ENCODE data around the gene IRF2.

IRF2 gene

DNA sequence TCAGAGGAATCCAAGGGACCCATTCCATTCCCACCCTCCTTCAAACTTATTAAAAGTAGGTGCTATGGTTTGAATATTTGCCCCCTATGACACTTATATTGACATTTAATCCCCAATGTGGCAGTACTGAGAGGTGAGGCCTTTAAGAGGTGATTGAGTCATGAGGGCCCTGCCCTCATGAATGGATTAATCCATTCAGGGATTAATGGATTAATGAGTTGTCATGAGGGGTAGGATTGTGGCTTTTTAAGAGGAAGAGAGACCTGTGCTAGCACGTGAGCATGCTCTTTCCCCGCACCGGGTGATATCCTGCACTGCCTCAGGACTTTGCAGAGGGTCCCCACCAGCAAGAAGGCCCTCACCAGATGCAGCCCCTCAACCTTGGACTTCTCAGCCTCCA is 50.1 kb downstream of the IRF2 start:
- peaks cover 58% of the 10 kb centered on the region for H3K4me1 Mint-ChIP-seq
- no peaks in the 10 kb centered on the region for H3K27me3 Mint-ChIP-seq
- no peak overlapping the region for H3K4me3 Mint-ChIP-seq
- H3K27ac Mint-ChIP-seq = no peak overlapping the region
- H3K9me3 Mint-ChIP-seq = peaks cover 6% of the 10 kb centered on the region
- DNase-seq = no peak
- peaks cover 84% of the 10 kb centered on the region for H3K36me3 Mint-ChIP-seq
- CTCF ChIA-PET = no interaction called here

DNA sequence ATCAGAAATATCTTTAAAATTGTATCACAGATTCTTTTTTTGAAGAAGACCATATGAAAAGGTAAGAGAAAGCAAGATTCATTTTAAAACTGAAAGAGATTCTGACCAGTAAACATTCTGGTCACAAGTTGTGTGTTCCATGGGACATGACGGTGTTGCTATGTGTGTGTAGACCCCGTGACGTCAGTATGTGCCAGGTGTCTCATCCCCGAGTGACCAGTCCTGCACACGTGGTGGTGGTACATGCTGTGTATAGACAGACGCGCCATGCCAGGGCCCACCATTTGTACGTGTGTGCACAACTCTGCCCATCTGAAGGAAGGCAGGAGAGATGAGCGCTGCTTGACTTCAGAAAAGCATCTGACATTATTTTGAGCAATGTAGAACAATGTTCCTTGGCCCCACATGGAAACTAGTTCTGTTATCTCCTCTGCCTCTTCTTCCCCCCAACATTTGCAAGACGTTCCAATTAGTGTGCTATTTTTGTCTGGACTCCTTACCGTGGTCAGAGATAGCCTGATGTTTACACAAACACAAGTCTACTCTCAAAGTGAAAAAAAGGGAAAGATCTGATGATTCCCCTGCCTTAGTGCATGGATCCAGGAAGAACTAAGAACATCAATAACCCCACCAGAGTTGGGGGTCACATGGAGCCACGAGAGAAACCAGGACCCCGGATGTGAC is 51.2 kb downstream of the IRF2 start:
- no peak for DNase-seq
- Mint-ChIP-seq H3K4me1 (peaks cover 70% of the 10 kb centered on the region), H3K27me3 (no peaks in the 10 kb centered on the region), H3K36me3 (peaks cover 92% of the 10 kb centered on the region), H3K9me3 (peaks cover 6% of the 10 kb centered on the region), H3K4me3 (no peak overlapping the region), H3K27ac (no peak overlapping the region)
- CTCF ChIA-PET = no interaction called here

DNA sequence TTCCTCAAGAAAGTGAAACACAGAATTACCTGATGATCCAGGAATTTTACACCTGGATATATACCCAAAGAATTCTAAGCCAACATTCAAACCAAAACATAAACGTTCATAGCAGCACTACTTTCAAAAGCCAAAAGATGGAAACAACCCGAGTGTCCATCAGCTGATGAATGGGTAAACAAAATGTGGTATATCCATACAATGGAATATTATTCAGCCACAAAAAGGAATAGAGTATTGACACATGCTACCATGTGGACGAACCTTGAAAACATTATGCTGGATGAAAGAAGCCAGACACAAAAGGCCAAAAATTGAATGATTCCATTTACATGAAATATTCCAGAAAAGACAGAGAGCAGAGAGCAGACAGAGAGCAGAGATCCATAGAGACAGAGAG is 52.0 kb downstream of the IRF2 start:
- H3K36me3 Mint-ChIP-seq = peaks cover 92% of the 10 kb centered on the region
- CTCF ChIA-PET = no interaction called here
- peaks cover 6% of the 10 kb centered on the region for H3K9me3 Mint-ChIP-seq
- H3K4me3 Mint-ChIP-seq = no peak overlapping the region
- no peak for DNase-seq
- H3K27me3 Mint-ChIP-seq = no peaks in the 10 kb centered on the region
- no peak overlapping the region for H3K27ac Mint-ChIP-seq
- H3K4me1 Mint-ChIP-seq = peaks cover 70% of the 10 kb centered on the region

GRCh38 chr4:184421533-184422155 is 52.7 kb downstream of the IRF2 start:
- Mint-ChIP-seq H3K36me3 (peaks cover 87% of the 10 kb centered on the region), H3K27me3 (no peaks in the 10 kb centered on the region), H3K9me3 (peaks cover 6% of the 10 kb centered on the region), H3K4me3 (peak overlapping the region; percentile 35), H3K4me1 (peaks cover 69% of the 10 kb centered on the region), H3K27ac (peak overlapping the region; percentile 84)
- CTCF ChIA-PET = interaction anchor here (1.1 to 1.8 kb wide), 2 partner anchors 32 to 134 kb away, joined by 4 to 6 read pairs; no protein-coding TSS in a partner anchor
- DNase-seq = no peak

GRCh38 chr4:184420881-184421416 is 53.4 kb downstream of the IRF2 start:
- Mint-ChIP-seq H3K9me3 (peaks cover 6% of the 10 kb centered on the region), H3K4me3 (peak overlapping the region; percentile 63), H3K4me1 (peaks cover 74% of the 10 kb centered on the region), H3K27ac (peak overlapping the region; percentile 84), H3K27me3 (no peaks in the 10 kb centered on the region), H3K36me3 (peaks cover 80% of the 10 kb centered on the region)
- CTCF ChIA-PET = interaction anchor here (0.6 to 2.0 kb wide), 4 partner anchors 33 to 133 kb away, joined by 3 to 6 read pairs (median 4); no protein-coding TSS in a partner anchor
- DNase-seq = no peak

- DNase-seq = no peak
- Mint-ChIP-seq H3K9me3 (peaks cover 6% of the 10 kb centered on the region), H3K4me3 (peak overlapping the region; percentile 63), H3K27ac (peak overlapping the region; percentile 84), H3K4me1 (peaks cover 80% of the 10 kb centered on the region), H3K36me3 (peaks cover 83% of the 10 kb centered on the region), H3K27me3 (no peaks in the 10 kb centered on the region)
- CTCF ChIA-PET = interaction anchor here (0.6 to 2.0 kb wide), 3 partner anchors 110 to 132 kb away, joined by 3 to 6 read pairs (median 5); no protein-coding TSS in a partner anchor
Observed at GRCh38 chr4:184420402-184420801, 53.9 kb downstream of the IRF2 start.

DNA sequence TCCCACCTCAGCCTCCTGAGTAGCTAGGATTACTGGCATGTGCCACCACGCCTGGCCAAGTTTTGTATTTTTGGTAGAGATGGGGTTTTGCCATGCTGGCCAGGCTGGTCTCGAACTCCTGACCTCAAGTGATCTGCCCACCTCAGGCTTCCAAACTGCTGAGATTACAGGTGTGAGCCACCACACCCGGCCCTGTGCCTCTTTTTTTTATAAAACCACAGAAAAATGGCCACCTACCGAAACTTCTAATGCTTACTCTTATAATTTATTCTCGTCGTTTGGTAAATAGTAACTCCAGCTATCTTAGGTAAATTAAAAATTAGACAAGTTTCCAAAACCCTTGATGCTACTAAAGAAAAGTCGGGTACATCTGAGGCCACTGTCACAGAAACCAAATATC is 54.4 kb downstream of the IRF2 start:
- H3K36me3 Mint-ChIP-seq = peaks cover 85% of the 10 kb centered on the region
- CTCF ChIA-PET = interaction anchor here (1.1 to 2.0 kb wide), 3 partner anchors 107 to 132 kb away, joined by 3 to 6 read pairs (median 5); no protein-coding TSS in a partner anchor
- H3K27ac Mint-ChIP-seq = peak overlapping the region; percentile 84
- DNase-seq = no peak
- H3K27me3 Mint-ChIP-seq = no peaks in the 10 kb centered on the region
- peaks cover 84% of the 10 kb centered on the region for H3K4me1 Mint-ChIP-seq
- H3K9me3 Mint-ChIP-seq = peaks cover 6% of the 10 kb centered on the region
- no peak overlapping the region for H3K4me3 Mint-ChIP-seq

GRCh38 chr4:184417802-184418511 is 56.4 kb downstream of the IRF2 start:
- Mint-ChIP-seq H3K9me3 (peaks cover 6% of the 10 kb centered on the region), H3K4me3 (peak overlapping the region; percentile 74), H3K27ac (peak overlapping the region; percentile 97), H3K27me3 (no peaks in the 10 kb centered on the region), H3K4me1 (peaks cover 94% of the 10 kb centered on the region), H3K36me3 (peaks cover 82% of the 10 kb centered on the region)
- CTCF ChIA-PET = interaction anchor here (0.6 to 1.5 kb wide), 4 partner anchors 41 to 136 kb away, joined by 3 read pairs; no protein-coding TSS in a partner anchor
- DNase-seq = no peak

DNA sequence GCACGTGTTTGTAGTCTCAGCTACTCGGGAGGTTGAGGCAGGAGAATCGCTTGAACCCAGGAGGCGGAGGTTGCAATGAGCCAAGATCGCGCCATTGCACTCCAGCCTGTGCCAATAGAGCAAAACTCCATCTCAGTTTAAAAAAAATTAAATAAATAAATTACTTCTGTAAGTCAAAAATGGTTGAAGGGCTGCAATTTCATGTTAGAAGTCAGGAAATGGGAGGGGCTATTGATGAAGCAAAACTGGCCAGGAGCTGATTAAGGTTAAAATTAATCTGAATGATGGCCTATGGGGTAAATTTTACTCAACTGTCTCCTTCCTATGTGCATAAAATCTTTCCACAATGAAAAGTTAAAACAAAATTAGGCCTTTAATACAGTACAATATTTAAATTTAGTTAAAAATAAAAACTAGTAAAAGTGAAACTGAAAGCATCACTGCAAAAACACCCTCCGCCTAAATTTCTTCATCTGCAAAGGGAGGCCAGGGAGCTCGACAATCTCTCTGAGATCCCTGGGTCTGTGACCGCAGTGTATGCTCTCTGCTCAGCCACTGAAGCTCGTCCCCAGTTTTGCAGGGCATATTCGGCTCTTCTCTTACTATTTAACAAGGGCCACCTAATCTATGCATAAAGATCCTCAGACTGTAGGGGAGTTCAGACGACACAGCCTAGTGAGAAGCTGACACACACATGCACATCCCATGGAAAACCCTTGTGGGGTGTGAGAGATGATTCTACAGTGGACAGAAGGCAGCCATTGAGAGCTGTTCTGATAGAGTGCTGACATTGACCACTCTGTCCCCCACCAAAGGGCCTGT is 57.2 kb downstream of the IRF2 start:
- Mint-ChIP-seq H3K4me3 (peak overlapping the region; percentile 74), H3K27me3 (no peaks in the 10 kb centered on the region), H3K4me1 (peaks cover 94% of the 10 kb centered on the region), H3K36me3 (peaks cover 77% of the 10 kb centered on the region), H3K27ac (peak overlapping the region; percentile 97), H3K9me3 (peaks cover 2% of the 10 kb centered on the region)
- CTCF ChIA-PET = interaction anchor here (0.6 to 1.5 kb wide), 5 partner anchors 42 to 152 kb away, joined by 3 to 13 read pairs (median 3); no protein-coding TSS in a partner anchor
- DNase-seq = peak; percentile 77

DNA sequence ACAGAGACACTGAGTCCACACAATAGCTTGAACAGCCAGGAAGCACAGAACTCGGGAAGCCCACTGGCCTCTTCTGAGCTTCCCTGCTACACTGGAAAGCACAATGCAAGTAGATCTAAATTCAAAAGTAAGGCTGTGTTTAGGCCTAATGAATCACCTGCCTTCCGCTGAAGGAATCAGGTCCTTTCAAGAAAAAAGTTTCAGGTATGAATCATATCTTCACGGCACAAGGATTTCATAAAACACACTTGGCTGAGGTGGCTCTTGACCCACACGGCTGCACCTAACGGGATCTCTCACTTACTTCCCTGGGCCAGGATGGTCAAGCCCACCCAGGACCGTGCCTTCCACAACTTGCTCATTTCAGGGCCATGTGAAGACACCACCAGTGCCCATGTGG is 59.3 kb downstream of the IRF2 start:
- DNase-seq = no peak
- no peak overlapping the region for H3K4me3 Mint-ChIP-seq
- H3K27ac Mint-ChIP-seq = peak overlapping the region; percentile 59
- CTCF ChIA-PET = interaction anchor here (0.8 kb wide), 1 partner anchor 151 kb away, joined by 4 read pairs; no protein-coding TSS in a partner anchor
- peaks cover 66% of the 10 kb centered on the region for H3K36me3 Mint-ChIP-seq
- no peaks in the 10 kb centered on the region for H3K27me3 Mint-ChIP-seq
- no peaks in the 10 kb centered on the region for H3K9me3 Mint-ChIP-seq
- peaks cover 86% of the 10 kb centered on the region for H3K4me1 Mint-ChIP-seq

DNA sequence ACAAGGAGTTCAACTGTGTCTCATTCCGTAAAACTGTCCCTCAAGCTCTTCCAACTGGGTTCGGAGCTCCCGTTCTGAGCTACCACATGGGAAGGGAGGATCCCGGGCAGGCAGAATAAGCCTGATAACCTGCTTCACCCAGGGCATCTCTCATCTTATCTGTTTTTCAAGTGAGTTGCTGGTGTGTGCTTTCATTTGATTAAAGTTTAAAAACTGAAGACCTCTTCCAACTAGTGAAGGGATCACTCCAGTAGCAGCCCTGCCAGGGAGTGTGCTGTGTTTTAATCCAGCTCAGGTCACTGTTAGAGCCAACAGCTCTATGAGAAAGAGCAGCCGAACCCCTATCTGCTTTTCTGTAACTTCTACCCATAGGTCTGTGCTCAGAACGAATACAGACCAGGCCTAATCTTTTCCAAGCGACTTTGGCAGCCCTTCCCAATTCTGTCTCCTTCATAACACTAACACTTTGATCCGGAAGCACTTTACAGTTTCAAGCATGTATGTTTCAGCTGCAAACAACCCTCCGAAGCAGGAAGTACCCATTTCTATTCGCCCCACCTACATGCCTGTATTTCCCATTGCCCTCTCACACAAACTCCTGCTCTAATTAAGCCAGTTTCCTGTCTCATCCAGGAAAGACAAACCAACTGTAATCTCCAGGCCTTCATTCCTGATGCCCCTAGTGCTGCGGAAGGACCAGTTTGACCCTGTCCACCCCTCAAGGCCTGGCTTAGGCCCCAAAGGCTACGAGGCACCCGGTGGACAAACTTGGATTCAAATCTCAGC is 60.9 kb downstream of the IRF2 start:
- peaks cover 67% of the 10 kb centered on the region for H3K36me3 Mint-ChIP-seq
- CTCF ChIA-PET = interaction anchor here (1.2 to 1.6 kb wide), 2 partner anchors 103 to 145 kb away, joined by 3 to 5 read pairs; no protein-coding TSS in a partner anchor
- H3K4me3 Mint-ChIP-seq = no peak overlapping the region
- peaks cover 86% of the 10 kb centered on the region for H3K4me1 Mint-ChIP-seq
- no peaks in the 10 kb centered on the region for H3K9me3 Mint-ChIP-seq
- H3K27me3 Mint-ChIP-seq = no peaks in the 10 kb centered on the region
- no peak for DNase-seq
- H3K27ac Mint-ChIP-seq = peak overlapping the region; percentile 69

- H3K36me3 Mint-ChIP-seq = peaks cover 74% of the 10 kb centered on the region
Observed at GRCh38 chr4:184410748-184411147, 63.6 kb downstream of the IRF2 start.

More at GRCh38 chr4:184410748-184411147, 63.6 kb downstream of the IRF2 start:
- CTCF ChIA-PET = no interaction called here
- H3K9me3 Mint-ChIP-seq = no peaks in the 10 kb centered on the region
- no peaks in the 10 kb centered on the region for H3K27me3 Mint-ChIP-seq
- H3K4me3 Mint-ChIP-seq = no peak overlapping the region
- DNase-seq = no peak
- H3K4me1 Mint-ChIP-seq = peaks cover 77% of the 10 kb centered on the region
- H3K27ac Mint-ChIP-seq = peak overlapping the region; percentile 85

Data from activated naive CD4-positive, alpha-beta T cell treated with anti-CD3 and anti-CD28 coated beads, Interleukin-2, amount 10 ng/mL, durations not matched to agents 7 days and 5 days (primary cell).